DND-41 (cell line): ENCODE results near the gene MSANTD2.

Source experiments
- ATAC-seq: fragments of 200-7000 bp; cut with Tn5 transposase; 3 replicates; pipeline ENCODE4 v1.9.1; 2021; ENCODE audit warnings: low read depth; ENCODE audit not compliant: insufficient read depth
- DNase-seq: peaks from one replicate; pipeline ENCODE4 v3.0.0-alpha.2; 2020
- H2AFZ ChIP-seq: 2 replicates; pipeline ENCODE4 v1.6.0; 2012; ENCODE audit warnings: low read depth, low read length
- H3K27ac ChIP-seq: 2 replicates; pipeline ENCODE4 v1.5.1; 2012; ENCODE audit warnings: low read length, inconsistent platforms
- H3K27me3 ChIP-seq: fragments of 200-600 bp; sonication (generic); 2 replicates; pipeline ENCODE4 v1.6.0; 2012; ENCODE audit warnings: low read length, mild to moderate bottlenecking, inconsistent platforms; ENCODE audit not compliant: insufficient read depth, poor library complexity
- H3K36me3 ChIP-seq: 2 replicates; pipeline ENCODE4 v1.5.1; 2012; ENCODE audit warnings: low read length, inconsistent platforms; ENCODE audit not compliant: insufficient read depth
- H3K4me1 ChIP-seq: 2 replicates; pipeline ENCODE4 v1.5.1; 2012; ENCODE audit warnings: mild to moderate bottlenecking, low read length; ENCODE audit not compliant: insufficient read depth
- H3K4me2 ChIP-seq: 2 replicates; pipeline ENCODE4 v1.6.0; 2012; ENCODE audit warnings: mild to moderate bottlenecking, moderate library complexity, low read length, inconsistent platforms; ENCODE audit not compliant: insufficient read depth
- H3K4me3 ChIP-seq, 2 experiments: fragments of 200-600 bp in 1 of 2; shearing (Covaris generic) in 1 of 2; 2 replicates each; pipeline ENCODE4 v1.5.1; 2012 to 2016; ENCODE audit warnings: inconsistent platforms in 2 of 2, low read length in 2 of 2, mild to moderate bottlenecking in 2 of 2, low read depth in 1 of 2, moderate library complexity in 1 of 2
- H3K79me2 ChIP-seq: 2 replicates; pipeline ENCODE4 v1.6.0; 2012; ENCODE audit warnings: low read length, inconsistent platforms; ENCODE audit not compliant: insufficient read depth
- H3K9ac ChIP-seq: 2 replicates; pipeline ENCODE4 v1.6.0; 2012; ENCODE audit warnings: low read depth, mild to moderate bottlenecking, inconsistent platforms, low read length, moderate library complexity
- H3K9me3 ChIP-seq: 2 replicates; pipeline ENCODE4 v1.5.1; 2012; ENCODE audit warnings: low read length, moderate library complexity, mild to moderate bottlenecking, inconsistent platforms; ENCODE audit not compliant: insufficient read depth, severe bottlenecking
- H4K20me1 ChIP-seq: 2 replicates; pipeline ENCODE4 v1.6.0; 2012; ENCODE audit warnings: low read length; ENCODE audit not compliant: insufficient read depth
- EZH2 ChIP-seq: IDR thresholded peaks from 3 replicates; pipeline ENCODE4 v1.6.1; 2012; ENCODE audit warnings: borderline replicate concordance, low read depth, mild to moderate bottlenecking, moderate library complexity, low read length, inconsistent platforms; ENCODE audit not compliant: severe bottlenecking
- TF ChIP-seq, protein P1 (sequence below): IDR thresholded peaks from 2 replicates; pipeline ENCODE4 v1.5.1; 2012; ENCODE audit warnings: borderline replicate concordance, low read length, moderate library complexity, mild to moderate bottlenecking; ENCODE audit not compliant: poor library complexity, severe bottlenecking; ENCODE audit errors: extremely low read depth

MSANTD2 gene

DNA sequence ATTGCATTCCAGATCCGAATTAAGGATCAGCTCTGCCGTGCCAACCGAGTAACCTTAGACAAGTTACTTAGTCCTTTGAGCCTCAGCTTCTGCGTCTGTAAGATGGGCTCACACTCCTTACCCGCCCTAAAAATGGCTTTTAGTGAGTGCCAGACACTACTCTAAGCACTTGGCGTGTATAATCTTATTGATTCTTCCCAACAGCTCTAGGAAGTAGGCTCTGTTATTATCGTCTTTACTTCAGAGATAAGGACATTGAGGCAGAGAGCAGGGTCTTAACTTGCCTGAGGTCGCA is 43.4 kb upstream of the MSANTD2 start:
- Histone ChIP-seq H3K4me3 (no peak overlapping the region), H4K20me1 (no peaks in the 10 kb centered on the region), H3K27me3 (peaks cover 36% of the 10 kb centered on the region), H3K79me2 (no peaks in the 10 kb centered on the region), H3K4me1 (no peaks in the 10 kb centered on the region), H2AFZ (no peak overlapping the region), H3K4me2 (no peak overlapping the region), H3K9ac (no peak overlapping the region), H3K36me3 (no peaks in the 10 kb centered on the region), H3K9me3 (no peaks in the 10 kb centered on the region), H3K27ac (no peak overlapping the region)
- ATAC-seq (no peak), DNase-seq (no peak)
- no peak for TF ChIP-seq EZH2

DNA sequence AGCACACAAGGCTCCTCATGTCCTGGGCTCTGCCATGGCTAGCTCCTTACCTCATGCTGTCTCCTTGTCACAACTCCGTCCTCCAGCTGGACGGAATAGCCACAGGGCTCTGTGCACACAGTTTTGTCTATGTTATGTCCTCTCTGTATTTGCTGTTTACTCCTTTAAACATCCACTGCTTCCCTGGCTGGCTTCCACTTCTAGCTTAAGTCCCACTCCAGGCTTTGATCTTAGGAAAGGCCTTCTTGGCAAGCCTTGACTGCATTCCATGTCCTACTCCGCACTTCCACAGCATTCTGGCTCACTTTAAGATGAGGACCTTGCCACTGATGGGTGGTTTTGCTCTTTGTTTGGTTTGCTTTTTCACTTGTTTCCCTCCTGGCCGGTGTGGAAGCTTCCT is 42.1 kb upstream of the MSANTD2 start:
- no peaks in the 10 kb centered on the region for H3K79me2 ChIP-seq
- H3K4me1 ChIP-seq: no peaks in the 10 kb centered on the region
- DNase-seq (no peak), ATAC-seq (no peak)
- no peak overlapping the region for H3K4me3 ChIP-seq
- peaks cover 31% of the 10 kb centered on the region for H3K27me3 ChIP-seq
- no peaks in the 10 kb centered on the region for H3K9me3 ChIP-seq
- H3K4me2 ChIP-seq: no peak overlapping the region
- no peak overlapping the region for H3K27ac ChIP-seq
- H3K36me3 ChIP-seq: no peaks in the 10 kb centered on the region
- H3K9ac ChIP-seq: no peak overlapping the region
- TF ChIP-seq, protein P1, sequence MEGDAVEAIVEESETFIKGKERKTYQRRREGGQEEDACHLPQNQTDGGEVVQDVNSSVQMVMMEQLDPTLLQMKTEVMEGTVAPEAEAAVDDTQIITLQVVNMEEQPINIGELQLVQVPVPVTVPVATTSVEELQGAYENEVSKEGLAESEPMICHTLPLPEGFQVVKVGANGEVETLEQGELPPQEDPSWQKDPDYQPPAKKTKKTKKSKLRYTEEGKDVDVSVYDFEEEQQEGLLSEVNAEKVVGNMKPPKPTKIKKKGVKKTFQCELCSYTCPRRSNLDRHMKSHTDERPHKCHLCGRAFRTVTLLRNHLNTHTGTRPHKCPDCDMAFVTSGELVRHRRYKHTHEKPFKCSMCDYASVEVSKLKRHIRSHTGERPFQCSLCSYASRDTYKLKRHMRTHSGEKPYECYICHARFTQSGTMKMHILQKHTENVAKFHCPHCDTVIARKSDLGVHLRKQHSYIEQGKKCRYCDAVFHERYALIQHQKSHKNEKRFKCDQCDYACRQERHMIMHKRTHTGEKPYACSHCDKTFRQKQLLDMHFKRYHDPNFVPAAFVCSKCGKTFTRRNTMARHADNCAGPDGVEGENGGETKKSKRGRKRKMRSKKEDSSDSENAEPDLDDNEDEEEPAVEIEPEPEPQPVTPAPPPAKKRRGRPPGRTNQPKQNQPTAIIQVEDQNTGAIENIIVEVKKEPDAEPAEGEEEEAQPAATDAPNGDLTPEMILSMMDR: no peak
- no peak for TF ChIP-seq EZH2
- H2AFZ ChIP-seq: no peak overlapping the region
- H4K20me1 ChIP-seq: no peaks in the 10 kb centered on the region

DNA sequence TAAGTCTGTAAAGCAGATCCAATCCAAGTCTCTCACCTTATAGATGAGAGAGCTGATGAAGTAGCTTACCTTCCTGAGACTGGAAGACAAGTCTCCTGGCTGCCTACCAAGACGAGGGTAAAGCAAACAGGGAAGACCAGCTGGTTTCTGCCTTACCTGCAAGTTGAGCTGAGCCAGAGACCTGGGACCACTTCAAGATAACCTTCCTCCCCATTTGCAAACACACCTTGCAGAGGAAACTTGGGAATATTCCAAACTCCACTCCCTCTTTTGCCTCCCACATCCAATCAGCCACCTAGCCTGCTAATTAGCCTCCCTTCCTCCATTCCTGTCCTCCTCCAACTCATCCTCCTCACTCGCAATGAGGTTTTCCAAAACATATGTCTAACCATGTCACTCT is 41.6 kb upstream of the MSANTD2 start:
- no peak for ATAC-seq
- Histone ChIP-seq H3K4me2 (no peak overlapping the region), H3K4me3 (no peak overlapping the region), H3K27ac (no peak overlapping the region), H3K9ac (no peak overlapping the region), H3K27me3 (peaks cover 28% of the 10 kb centered on the region), H2AFZ (no peak overlapping the region), H3K79me2 (no peaks in the 10 kb centered on the region), H4K20me1 (no peaks in the 10 kb centered on the region), H3K36me3 (no peaks in the 10 kb centered on the region), H3K4me1 (no peaks in the 10 kb centered on the region), H3K9me3 (no peaks in the 10 kb centered on the region)
- no peak for DNase-seq
- TF ChIP-seq, protein P1: no peak
- no peak for TF ChIP-seq EZH2

DNA sequence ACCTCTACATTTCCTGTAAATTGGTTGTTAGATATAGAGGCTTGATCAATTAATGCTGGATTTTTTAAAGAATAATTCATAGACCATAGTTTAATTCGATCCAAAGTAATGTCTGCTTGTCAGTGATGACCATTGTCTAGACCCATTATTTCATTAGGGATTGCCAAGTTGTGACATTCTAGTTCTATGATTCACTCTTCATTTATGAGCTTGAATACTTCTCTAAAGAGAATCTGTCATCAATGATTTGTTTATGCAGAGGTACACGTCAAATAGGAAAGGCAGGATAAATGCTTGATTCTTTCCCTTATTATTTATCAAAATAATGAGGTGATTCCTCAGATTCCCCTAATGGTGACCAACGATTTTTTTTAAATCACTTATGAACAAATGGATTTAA is 41.0 kb upstream of the MSANTD2 start:
- H4K20me1 ChIP-seq: no peaks in the 10 kb centered on the region
- H3K4me2 ChIP-seq: no peak overlapping the region
- H3K27me3 ChIP-seq: peaks cover 28% of the 10 kb centered on the region
- H3K36me3 ChIP-seq: no peaks in the 10 kb centered on the region
- H3K27ac ChIP-seq: no peak overlapping the region
- H3K79me2 ChIP-seq: no peaks in the 10 kb centered on the region
- no peaks in the 10 kb centered on the region for H3K9me3 ChIP-seq
- ATAC-seq (no peak), DNase-seq (no peak)
- H3K9ac ChIP-seq: no peak overlapping the region
- H3K4me3 ChIP-seq: no peak overlapping the region
- no peak for TF ChIP-seq EZH2
- TF ChIP-seq, protein P1: no peak
- H2AFZ ChIP-seq: no peak overlapping the region
- no peaks in the 10 kb centered on the region for H3K4me1 ChIP-seq
